ENCODE data around the gene ADGRG3.

The ADGRG3 gene

GRCh38 chr16:57630931-57631845 is 36.9 kb upstream of the ADGRG3 start:
- no peak for DNase-seq

GRCh38 chr16:57632568-57632967 is 35.5 kb upstream of the ADGRG3 start:
- no peak for DNase-seq

DNA sequence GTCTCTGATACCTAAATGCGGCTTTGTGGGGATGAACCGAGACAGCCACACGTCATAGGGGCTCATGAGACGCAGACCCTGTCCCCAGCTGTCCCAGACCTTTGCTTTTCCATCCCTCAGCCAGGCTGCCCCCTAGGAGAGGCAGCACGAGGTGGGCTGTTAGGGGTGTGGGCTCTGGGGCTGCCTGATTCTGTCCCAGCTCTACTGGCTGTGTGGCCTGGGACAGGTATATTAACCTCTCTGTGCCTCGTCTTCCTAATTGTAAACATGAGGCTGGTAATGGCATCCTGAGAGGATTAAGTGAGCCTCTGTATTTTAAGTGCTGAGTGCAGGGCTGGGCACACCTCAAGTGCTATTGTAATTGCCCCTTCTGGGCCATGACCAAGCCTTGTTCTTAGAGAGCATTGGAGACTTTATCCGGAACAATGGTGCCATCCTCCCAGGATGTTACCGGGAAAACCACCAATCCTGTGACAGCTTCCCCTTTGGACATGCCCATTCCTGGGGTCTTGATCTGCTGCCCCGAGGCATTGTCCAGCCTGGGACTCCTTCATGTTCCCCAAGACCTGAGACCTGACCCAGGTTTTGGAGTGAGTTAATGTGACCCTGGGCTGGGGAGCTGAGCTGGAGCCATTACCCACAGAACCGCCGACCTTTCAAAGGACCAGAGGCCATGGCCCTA is 34.6 kb upstream of the ADGRG3 start:
- DNase-seq = no peak

DNA sequence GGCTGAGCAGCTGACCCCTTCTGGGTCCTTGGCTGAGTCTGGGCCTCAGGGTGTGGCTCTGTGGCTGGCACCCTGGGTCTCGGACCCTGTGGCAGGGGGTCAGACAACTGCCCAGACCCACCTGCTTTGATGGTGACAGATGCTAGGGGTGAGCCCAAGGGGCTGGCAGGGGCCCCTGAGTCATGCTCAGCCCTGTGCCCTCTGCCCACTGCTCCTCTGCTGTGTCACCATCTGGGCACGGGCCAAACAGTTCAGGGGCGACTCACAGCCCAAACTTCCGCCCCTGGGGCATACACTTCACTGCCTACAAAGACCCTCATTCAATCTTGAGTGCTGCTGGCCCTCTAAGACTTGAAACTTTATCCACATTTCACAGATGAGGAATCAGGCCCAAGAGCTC is 33.9 kb upstream of the ADGRG3 start:
- DNase-seq = no peak

DNA sequence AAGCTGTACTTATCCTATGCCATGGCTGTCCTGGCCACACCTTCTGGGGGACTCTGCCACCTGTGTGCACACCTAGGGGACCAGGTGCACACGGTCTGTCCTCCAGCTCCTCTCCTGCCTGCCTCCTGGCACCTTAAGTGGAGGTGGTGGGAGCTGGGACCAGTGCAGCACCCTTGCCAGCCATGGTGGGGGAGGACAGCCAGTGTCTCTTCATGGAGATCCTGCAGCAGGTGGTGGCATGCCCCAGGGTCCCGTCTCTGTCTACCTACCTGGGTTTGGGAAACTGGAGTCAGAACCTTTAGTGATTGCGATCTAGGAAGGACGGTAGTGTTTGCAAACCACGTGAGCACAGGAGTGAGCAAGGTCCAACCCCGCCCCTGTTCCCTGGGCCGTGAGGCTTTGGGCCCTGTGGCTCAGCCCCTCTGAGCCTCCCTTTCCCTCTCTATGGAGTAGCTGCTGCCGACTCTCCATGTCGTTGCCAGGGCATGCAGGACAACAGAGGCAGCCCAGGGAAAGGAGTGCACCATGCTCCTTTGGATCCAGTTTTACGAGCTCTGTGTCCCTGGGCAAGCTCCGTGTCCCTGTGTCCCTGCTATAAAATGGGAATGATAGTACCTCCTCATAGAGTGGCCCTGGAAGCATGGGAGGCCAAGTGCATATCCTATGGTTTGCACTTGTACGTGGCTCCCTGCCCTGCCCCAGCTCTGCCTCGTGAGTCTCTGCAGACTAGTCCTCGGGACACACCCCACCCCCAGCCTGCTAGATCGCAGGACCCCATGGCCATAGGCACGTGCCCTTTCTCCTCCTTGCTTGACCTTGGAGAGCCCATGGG is 32.6 kb upstream of the ADGRG3 start:
- DNase-seq = no peak

GRCh38 chr16:57636184-57636583 is 31.9 kb upstream of the ADGRG3 start:
- no peak for DNase-seq

DNA sequence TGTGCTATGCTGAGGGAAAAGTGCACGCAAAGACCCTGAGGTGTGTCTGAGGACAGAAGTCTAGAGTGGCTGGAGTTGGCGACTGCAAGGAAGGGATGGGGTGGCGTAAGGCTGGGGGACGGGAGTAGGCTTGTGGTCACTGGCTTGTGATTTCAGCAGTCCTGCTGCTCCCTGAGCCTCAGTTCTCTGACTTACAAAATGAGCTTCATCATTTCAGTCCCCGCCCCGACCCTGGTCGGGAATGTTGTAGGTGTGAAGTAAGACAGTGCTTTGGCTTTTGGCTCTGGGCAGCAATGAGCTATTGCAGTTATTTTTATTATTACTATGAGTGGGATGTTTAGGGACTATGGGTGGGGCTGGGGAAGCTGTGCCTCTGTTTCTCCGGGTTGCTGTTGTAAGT is 31.1 kb upstream of the ADGRG3 start:
- no peak for DNase-seq

- no peak for DNase-seq
Measured at GRCh38 chr16:57637424-57637823, 30.7 kb upstream of the ADGRG3 start.

DNA sequence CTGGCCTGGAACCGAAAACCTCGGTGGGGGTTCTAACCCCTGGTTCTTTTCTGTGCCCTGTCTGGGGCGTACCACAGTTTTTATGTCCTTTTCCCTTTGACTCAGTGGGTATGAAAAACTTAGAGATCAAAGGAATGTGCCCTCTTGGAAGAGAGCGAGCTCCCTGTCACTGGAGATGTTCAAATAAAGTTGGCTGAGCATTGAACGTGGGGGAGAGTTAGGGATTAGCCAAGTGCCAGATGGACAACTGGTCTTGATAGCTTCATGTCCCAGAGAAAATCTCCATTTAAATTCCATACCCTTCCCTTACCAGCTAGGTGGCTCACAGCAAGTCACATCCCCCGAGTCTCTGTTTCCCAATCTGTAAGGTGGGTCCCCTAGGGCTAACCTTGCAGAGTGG is 30.1 kb upstream of the ADGRG3 start:
- no peak for DNase-seq

DNA sequence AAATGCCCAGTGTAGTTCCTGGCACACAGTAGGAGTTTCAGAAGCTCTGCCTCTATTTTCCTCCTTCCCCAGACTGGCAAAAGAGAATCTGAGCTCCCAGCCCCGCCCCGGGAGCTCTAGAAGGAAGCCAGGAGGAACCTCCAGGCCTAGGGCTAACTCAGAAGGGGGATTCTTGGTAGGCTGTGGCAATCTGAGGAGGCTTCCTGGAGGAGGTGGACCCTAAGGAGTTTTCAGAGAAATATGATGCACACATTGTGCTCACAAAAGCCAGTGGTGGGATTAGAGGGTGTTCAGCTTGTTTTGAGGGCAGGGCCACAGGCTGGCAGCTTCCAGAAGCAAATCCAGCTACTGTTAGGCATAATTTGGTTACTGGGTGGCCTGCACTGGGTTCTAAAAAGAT is 29.7 kb upstream of the ADGRG3 start:
- DNase-seq = no peak

DNA sequence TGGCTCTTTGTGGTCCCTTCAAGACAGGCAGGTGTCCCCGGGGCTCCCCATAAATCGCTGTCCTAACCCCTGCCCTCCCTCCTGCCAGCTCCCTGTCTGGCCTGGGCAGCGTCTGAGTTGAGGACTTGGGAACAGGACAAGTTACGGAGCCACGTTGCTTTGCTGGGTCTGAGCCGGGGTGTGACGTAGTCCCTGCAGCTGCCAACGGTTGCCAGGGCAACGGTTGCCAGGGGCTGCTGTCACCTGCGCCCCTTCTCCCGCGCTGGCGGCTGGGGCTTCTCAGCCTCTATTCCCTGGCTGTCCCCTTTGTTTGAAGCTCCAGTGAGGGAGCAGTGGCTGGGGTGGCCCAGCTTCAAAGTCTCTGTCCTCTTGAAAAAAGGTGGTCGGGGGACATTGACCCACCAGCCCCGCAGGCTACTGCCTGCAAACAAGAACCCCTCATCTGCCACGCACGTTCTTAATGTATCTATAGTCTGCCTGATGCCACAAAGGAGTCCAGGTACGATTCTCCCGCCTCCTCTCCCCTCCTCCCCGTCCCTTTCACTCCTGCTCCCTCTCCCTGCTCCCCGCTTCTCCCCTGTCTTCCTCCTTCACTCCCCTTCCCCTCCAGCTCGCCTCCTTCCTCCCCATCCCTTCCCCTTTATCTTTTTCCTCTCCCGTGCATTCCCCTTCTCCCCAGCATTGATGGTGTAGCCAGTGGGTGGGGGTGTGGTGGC is 28.8 kb upstream of the ADGRG3 start:
- no peak for DNase-seq

- DNase-seq = no peak
Measured at GRCh38 chr16:57640185-57640584, 27.9 kb upstream of the ADGRG3 start.

DNA sequence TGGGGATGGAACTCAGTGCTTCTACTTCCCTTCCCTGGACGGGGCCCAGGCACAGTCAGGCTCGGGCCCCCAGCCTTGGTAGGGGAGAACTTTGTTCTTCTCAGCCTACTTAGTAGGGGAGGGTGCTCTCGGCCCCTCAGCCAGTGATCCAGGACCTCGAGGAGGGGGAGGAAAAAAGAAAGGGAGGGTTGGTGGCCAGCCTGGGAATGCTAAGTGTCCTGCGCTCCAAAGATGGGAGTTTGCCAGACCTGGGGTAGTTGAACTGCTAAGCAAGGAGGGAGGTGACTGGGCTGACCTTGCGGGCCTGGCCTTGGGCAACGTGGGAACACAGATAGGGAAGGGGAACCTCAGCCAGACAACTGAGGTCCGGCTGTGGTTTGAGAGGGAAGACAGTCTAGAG is 27.5 kb upstream of the ADGRG3 start:
- DNase-seq = no peak

DNA sequence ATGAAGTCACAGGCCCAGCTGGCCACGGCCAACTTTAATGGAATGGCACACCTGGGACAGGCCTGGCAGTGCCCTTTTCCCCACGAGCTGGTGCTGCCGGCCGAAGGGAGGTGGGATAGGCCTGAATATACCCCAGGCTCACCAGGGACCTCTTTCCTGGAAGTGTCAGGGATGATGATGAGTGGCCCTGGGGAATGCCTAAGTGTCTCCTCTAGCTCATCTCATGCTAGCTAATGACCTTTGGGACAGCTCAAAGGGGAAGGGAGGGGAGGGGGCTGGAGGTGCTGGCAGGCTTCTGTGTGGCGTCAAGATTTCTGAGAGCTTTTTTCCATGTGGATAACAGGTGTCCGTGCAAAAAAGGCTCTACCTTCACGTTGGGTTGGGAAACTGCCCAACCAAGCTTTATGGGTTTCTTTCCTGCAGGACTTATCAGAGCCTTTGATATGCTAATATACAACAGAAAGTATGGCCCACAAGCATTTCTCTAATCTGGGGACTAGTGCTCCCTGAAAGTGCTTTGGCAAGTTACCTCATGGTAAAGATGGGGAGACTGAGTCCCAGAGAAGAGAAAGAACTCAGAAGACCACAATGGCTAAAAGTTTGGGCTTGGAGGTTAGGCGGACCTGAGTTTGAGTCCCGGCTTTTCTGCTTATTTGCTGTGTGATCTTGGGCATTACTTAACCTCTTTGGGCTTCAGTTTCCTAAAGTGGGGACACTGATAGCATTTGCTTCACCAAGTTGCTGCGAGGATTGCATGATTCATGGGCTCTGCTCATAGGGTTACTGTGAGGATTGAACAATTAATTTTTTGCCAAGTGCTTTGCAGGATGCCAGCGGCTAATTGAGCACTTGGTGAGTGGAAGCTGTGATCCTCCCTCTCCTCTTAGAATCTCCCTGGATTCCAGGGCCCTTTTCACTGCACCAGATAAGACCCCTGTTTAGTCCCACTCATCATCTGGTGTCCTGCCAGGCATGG is 25.7 kb upstream of the ADGRG3 start:
- DNase-seq = no peak

DNA sequence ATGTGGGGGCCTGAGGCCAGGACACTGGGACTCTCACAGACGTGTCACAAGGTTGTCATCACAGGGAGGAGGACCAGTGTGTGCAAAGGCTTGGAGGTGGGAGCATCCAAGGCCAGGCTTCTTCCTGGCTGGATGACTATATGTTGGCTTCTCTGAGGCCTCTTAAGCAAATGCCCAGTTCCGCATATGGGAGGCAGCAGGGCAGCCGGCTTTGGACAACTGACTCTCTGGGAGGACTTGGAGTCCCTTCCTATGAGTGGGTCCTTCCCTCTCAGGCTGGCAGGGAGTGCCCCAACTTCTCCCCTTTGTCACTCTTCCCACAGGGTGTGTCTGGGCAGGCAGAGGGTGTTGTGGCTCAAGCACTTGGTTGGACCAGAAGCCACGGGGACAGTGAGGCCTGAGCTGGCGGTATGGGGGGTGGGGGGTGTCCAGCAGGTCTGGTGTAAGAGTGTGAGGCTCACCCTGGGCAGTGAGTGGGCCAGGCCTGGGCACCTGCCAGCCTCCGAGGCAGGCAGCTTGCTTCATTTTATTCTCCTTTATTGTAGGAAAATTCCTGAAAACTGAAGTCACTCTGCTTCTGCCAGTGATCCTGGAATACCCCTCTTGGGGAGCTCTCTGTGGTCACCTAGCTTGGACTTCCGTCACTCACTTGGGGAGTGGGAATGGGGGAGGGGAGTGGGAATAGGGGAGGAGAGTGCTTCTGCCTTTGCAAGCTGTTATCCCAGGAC is 24.8 kb upstream of the ADGRG3 start:
- no peak for DNase-seq

DNA sequence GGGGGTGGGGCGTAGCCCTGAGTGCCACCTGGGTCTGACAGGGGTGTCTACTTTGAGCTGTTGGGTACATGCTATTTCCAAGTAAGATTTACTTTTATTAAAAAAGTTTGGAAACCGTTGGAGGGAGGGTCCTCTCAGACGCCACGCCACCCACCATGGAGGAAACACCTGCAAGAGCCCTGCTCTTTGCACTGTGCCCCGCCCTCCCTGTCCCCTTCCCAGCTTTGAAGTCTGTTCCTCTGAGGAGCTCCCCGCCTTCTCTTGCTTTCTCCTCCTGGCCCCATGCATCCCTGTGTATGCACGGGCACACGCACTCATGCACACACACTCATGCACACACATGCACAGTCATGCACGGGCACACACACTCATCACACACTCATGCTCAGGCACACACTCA is 24.2 kb upstream of the ADGRG3 start:
- DNase-seq = no peak

GRCh38 chr16:57644383-57645014 is 23.6 kb upstream of the ADGRG3 start:
- no peak for DNase-seq

- no peak for DNase-seq
Measured at GRCh38 chr16:57645169-57645568, 22.9 kb upstream of the ADGRG3 start.

- DNase-seq = no peak
Measured at GRCh38 chr16:57645691-57646387, 22.3 kb upstream of the ADGRG3 start.

Data from activated CD8-positive, alpha-beta memory T cell treated with anti-CD3 and anti-CD28 coated beads for 24 hours (primary cell).